CD14-positive monocyte (primary cell): ENCODE measurements around the gene FAM163B. TPM values are rescaled to one million over a fixed set of nuclear protein-coding genes. Genes with fewer than 3 reads are reported as not detected.

Experiments used
- DNase-seq, 3 donors: peaks; one replicate each; pipeline ENCODE4 v3.0.0-alpha.2; 2011 to 2022
- H2AFZ ChIP-seq: 2 replicates; pipeline ENCODE4 v1.6.0; 2012; ENCODE audit warnings: mild to moderate bottlenecking, low read depth, low read length, inconsistent platforms; ENCODE audit not compliant: insufficient read depth, poor library complexity, severe bottlenecking
- H3K27ac ChIP-seq, 2 donors: 1 replicate in 1 of 2; 2 replicates in 1 of 2; pipeline ENCODE4 v1.5.1; 2012 to 2013; ENCODE audit warnings: low read length in 2 of 2, control low read depth in 1 of 2, inconsistent platforms in 1 of 2, low read depth in 1 of 2, mild to moderate bottlenecking in 1 of 2
- H3K27me3 ChIP-seq, 2 donors: one replicate each; pipeline versions ENCODE4 v1.6.0 to v1.6.1; 2011 to 2013; ENCODE audit warnings: low read length in 2 of 2; ENCODE audit not compliant: control insufficient read depth in 2 of 2, insufficient read depth in 2 of 2
- H3K36me3 ChIP-seq, 2 donors: replicated peaks in 1 of 2; 1 replicate in 1 of 2; 2 replicates in 1 of 2; pipeline versions ENCODE4 v1.5.1 to v1.6.1; 2012 to 2013; ENCODE audit warnings: low read length in 2 of 2, control low read depth in 1 of 2, inconsistent platforms in 1 of 2, mild to moderate bottlenecking in 1 of 2; ENCODE audit not compliant: insufficient read depth in 2 of 2, control insufficient read depth in 1 of 2
- H3K4me1 ChIP-seq, 2 donors: 1 replicate in 1 of 2; 2 replicates in 1 of 2; pipeline versions ENCODE4 v1.5.1 to v1.6.1; 2012 to 2013; ENCODE audit warnings: low read length in 2 of 2, control low read depth in 1 of 2, inconsistent platforms in 1 of 2, mild to moderate bottlenecking in 1 of 2, moderate library complexity in 1 of 2; ENCODE audit not compliant: insufficient read depth in 2 of 2, control insufficient read depth in 1 of 2
- H3K4me2 ChIP-seq: replicated peaks from 2 replicates; pipeline ENCODE3; 2012; ENCODE audit warnings: low read length, moderate library complexity, mild to moderate bottlenecking; ENCODE audit not compliant: poor library complexity, severe bottlenecking; ENCODE audit errors: extremely low read depth
- H3K4me3 ChIP-seq, 3 experiments: fragments of 200-600 bp in 1 of 3; sonication (generic) in 1 of 3; replicated peaks in 1 of 3; 1 replicate in 2 of 3; 2 replicates in 1 of 3; pipeline ENCODE4 v1.5.1; 2011 to 2013; ENCODE audit warnings: low read length in 3 of 3, mild to moderate bottlenecking in 3 of 3, control low read depth in 2 of 3, low read depth in 2 of 3, inconsistent platforms in 1 of 3, moderate library complexity in 1 of 3
- H3K79me2 ChIP-seq: 2 replicates; pipeline ENCODE4 v1.6.0; 2012; ENCODE audit warnings: mild to moderate bottlenecking, control low read depth, inconsistent platforms, low read length, moderate library complexity; ENCODE audit not compliant: insufficient read depth
- H3K9ac ChIP-seq: 2 replicates; pipeline ENCODE4 v1.6.0; 2017; ENCODE audit warnings: low read length, mild to moderate bottlenecking; ENCODE audit not compliant: insufficient read depth, poor library complexity, severe bottlenecking
- H3K9me3 ChIP-seq, 2 donors: replicated peaks in 1 of 2; 1 replicate in 1 of 2; 2 replicates in 1 of 2; pipeline versions ENCODE4 v1.5.1 to v1.6.1; 2012 to 2013; ENCODE audit warnings: low read length in 2 of 2, control low read depth in 1 of 2; ENCODE audit not compliant: control insufficient read depth in 1 of 2, insufficient read depth in 1 of 2
- H4K20me1 ChIP-seq: 2 replicates; pipeline ENCODE4 v1.6.0; 2012; ENCODE audit warnings: mild to moderate bottlenecking, low read length, control low read depth, moderate library complexity; ENCODE audit not compliant: insufficient read depth
- H3K27ac Mint-ChIP-seq, 7 donors: one replicate each; pipeline ENCODE4 v1.8.0; 2020; ENCODE audit warnings: mild to moderate bottlenecking in 7 of 7, mixed read lengths in 7 of 7, moderate library complexity in 6 of 7, inconsistent platforms in 2 of 7
- H3K27me3 Mint-ChIP-seq, 3 donors: one replicate each; pipeline ENCODE4 v1.8.0; 2021 to 2022; ENCODE audit warnings: low read depth in 3 of 3, mild to moderate bottlenecking in 3 of 3, mixed read lengths in 3 of 3, moderate library complexity in 3 of 3, inconsistent platforms in 1 of 3
- H3K36me3 Mint-ChIP-seq, 2 donors: one replicate each; pipeline ENCODE4 v1.8.0; 2020; ENCODE audit warnings: mixed read lengths in 2 of 2, inconsistent platforms in 1 of 2, mild to moderate bottlenecking in 1 of 2
- H3K4me1 Mint-ChIP-seq: one replicate; pipeline ENCODE4 v1.8.0; 2020; ENCODE audit warnings: mild to moderate bottlenecking, mixed read lengths
- H3K4me3 Mint-ChIP-seq, 2 donors: one replicate each; pipeline ENCODE4 v1.8.0; 2020; ENCODE audit warnings: mild to moderate bottlenecking in 2 of 2, mixed read lengths in 2 of 2, moderate library complexity in 1 of 2
- H3K9me3 Mint-ChIP-seq, 7 donors: one replicate each; pipeline ENCODE4 v1.8.0; 2020 to 2022; ENCODE audit warnings: mixed read lengths in 7 of 7, mild to moderate bottlenecking in 6 of 7, moderate library complexity in 6 of 7, inconsistent platforms in 2 of 7
- WGBS: methylation state at CpG from one replicate; pipeline ENCODE4 v1.1.5; 2013; ENCODE audit warnings: missing lambda C conversion rate; ENCODE audit not compliant: insufficient coverage; 5-methylcytosine and 5-hydroxymethylcytosine counted together
- intact Hi-C, 2 donors: fragments of 100-400 bp; cut with micrococcal nuclease; formaldehyde crosslinking; loops; one replicate each; pipeline versions ENCODE4 v1.15.0 to v1.15.1; 2023
- polyA plus RNA-seq, 3 donors: library from polyadenylated mRNA; depleted of rRNA in 1 of 3; unstranded in 2 of 3; stranded (reverse) in 1 of 3; fragments of 300-500 nt in 2 of 3; fragments of >200 nt in 1 of 3; fragmentation: Illumina TruSeq in 2 of 3; gene quantifications; 1 replicate in 2 of 3; 2 replicates in 1 of 3; pipeline ENCODE4 v1.2.3, GENCODE V29; 2012 to 2021
- TF ChIP-seq, protein P1 (sequence below): fragments of 200-600 bp; IDR thresholded peaks from one replicate; pipeline ENCODE4 v1.8.0; 2022; ENCODE audit warnings: antibody characterized with exemption, mild to moderate bottlenecking

FAM163B gene
- polyA plus RNA-seq, 3 donors, result not detected

DNA sequence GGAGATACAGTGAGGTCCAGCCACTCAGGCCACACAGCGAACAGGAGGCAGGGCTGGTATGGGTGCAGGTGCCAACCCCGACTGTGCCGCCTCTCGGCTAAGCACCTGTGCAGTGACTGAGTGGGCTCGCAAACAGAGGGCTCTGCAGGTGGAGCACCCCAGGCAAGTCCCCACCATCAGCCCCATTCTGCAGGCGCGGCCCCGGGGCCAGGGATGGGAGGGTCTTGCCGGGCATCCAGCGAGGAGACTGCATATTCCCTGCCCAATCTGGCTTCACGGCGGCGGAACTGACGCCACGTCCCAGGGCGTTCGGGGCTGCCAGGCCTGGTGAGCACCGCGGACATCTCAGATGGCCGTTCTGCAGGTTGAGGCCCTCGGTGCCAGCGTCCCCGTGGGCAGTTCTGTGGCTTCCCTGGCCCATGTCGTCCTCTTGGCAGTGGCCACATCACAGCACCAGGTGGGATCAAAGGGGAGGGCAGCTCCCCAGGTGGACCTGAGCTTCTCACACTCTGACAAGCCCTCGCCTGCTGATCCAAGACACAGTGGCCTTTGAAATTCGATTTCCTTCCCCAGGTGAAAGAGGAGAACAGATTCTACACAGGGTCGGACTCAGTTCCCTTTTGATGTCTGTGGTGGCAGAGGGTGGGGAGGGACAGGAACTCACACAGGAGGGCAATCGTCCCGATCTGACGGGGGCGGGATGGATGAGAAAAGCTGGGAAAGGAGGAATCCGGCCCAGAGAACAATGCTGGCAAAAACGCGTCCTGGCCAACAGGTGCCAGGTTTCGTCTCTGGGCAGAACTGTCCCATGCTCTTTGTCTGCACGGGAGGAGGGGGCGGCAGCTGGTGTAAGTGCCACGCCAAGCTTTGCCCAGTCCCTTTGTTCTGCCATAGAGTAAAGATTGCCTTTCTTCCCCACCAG, 45.8 kb upstream of the FAM163B start:
- H3K27ac Mint-ChIP-seq, result no peak overlapping the region
- H3K4me1 Mint-ChIP-seq, result no peaks in the 10 kb centered on the region
- no peaks in the 10 kb centered on the region for H3K9me3 ChIP-seq
- no peak overlapping the region for H2AFZ ChIP-seq
- WGBS, result 62% methylated on average over 37 of the region's 38 CpGs
- TF ChIP-seq, protein P1, sequence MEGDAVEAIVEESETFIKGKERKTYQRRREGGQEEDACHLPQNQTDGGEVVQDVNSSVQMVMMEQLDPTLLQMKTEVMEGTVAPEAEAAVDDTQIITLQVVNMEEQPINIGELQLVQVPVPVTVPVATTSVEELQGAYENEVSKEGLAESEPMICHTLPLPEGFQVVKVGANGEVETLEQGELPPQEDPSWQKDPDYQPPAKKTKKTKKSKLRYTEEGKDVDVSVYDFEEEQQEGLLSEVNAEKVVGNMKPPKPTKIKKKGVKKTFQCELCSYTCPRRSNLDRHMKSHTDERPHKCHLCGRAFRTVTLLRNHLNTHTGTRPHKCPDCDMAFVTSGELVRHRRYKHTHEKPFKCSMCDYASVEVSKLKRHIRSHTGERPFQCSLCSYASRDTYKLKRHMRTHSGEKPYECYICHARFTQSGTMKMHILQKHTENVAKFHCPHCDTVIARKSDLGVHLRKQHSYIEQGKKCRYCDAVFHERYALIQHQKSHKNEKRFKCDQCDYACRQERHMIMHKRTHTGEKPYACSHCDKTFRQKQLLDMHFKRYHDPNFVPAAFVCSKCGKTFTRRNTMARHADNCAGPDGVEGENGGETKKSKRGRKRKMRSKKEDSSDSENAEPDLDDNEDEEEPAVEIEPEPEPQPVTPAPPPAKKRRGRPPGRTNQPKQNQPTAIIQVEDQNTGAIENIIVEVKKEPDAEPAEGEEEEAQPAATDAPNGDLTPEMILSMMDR, result no peak
- no peaks in the 10 kb centered on the region for H3K36me3 ChIP-seq
- no peak for DNase-seq
- H3K27me3 Mint-ChIP-seq, result peaks cover 43 to 51% (median 49%) of the 10 kb centered on the region in 3 donors
- H3K27ac ChIP-seq, result no peak overlapping the region
- peaks cover 0 to 26% of the 10 kb centered on the region in 2 donors for H3K27me3 ChIP-seq
- intact Hi-C loops, result no loop called here
- no peaks in the 10 kb centered on the region for H3K9me3 Mint-ChIP-seq
- H3K36me3 Mint-ChIP-seq, result no peaks in the 10 kb centered on the region
- H3K4me3 ChIP-seq, result no peak overlapping the region
- H4K20me1 ChIP-seq, result no peaks in the 10 kb centered on the region
- no peak overlapping the region for H3K9ac ChIP-seq
- H3K4me2 ChIP-seq, result no peak overlapping the region
- H3K79me2 ChIP-seq, result no peaks in the 10 kb centered on the region
- peak overlapping the region in 1 of 2 donors; percentile 24 for H3K4me3 Mint-ChIP-seq
- no peaks in the 10 kb centered on the region for H3K4me1 ChIP-seq

DNA sequence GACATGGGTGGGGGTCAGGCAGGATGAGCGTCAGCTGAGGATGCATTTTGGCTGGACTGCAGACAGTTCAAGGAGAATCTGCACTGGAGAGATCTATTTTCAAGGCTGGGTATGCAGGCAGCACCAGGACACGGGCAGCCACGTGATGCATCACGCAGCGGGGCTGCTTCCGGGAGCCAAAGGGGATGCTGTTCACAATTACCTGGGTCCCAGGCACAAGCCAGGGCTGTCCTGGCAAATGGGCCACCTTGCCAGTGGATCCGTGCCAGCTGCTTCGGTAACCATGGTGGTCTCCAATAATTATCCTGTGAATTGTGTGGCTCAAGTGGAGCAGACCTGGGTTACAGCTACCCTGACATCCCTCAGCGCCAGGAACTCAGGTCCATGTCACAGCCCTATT, 44.4 kb upstream of the FAM163B start:
- intact Hi-C loops, result no loop called here
- Mint-ChIP-seq H3K27me3 (peaks cover 31 to 41% (median 37%) of the 10 kb centered on the region in 3 donors), H3K4me1 (no peaks in the 10 kb centered on the region), H3K36me3 (no peaks in the 10 kb centered on the region), H3K4me3 (no peak overlapping the region), H3K27ac (no peak overlapping the region), H3K9me3 (no peaks in the 10 kb centered on the region)
- Histone ChIP-seq H3K4me2 (no peak overlapping the region), H3K79me2 (no peaks in the 10 kb centered on the region), H3K4me3 (no peak overlapping the region), H3K4me1 (no peaks in the 10 kb centered on the region), H3K9me3 (no peaks in the 10 kb centered on the region), H2AFZ (no peak overlapping the region), H3K27me3 (peaks cover 0 to 12% of the 10 kb centered on the region in 2 donors), H4K20me1 (no peaks in the 10 kb centered on the region), H3K36me3 (no peaks in the 10 kb centered on the region), H3K9ac (no peak overlapping the region), H3K27ac (no peak overlapping the region)
- TF ChIP-seq, protein P1, result no peak
- 86% methylated on average over 8 of the region's 9 CpGs for WGBS
- no peak for DNase-seq
